GM19468 (cell line): ENCODE results near the gene PTPRU.

Experiments used
- ATAC-seq: cut with Tn5 transposase; IDR thresholded peaks from one replicate; pipeline ENCODE4 v1.9.1; 2021; ENCODE audit warnings: mild to moderate bottlenecking, moderate library complexity, moderate number of reproducible peaks; ENCODE audit not compliant: unreplicated experiment; ENCODE audit errors: extremely low read depth

PTPRU gene

GRCh38 chr1:29326123-29326522, 89.8 kb downstream of the PTPRU start:
- ATAC-seq: no peak

- no peak for ATAC-seq
Observed at GRCh38 chr1:29327223-29327935, 91.1 kb downstream of the PTPRU start.

GRCh38 chr1:29329022-29329775, 92.9 kb downstream of the PTPRU start:
- no peak for ATAC-seq

- no peak for ATAC-seq
Observed at GRCh38 chr1:29330089-29330488, 93.8 kb downstream of the PTPRU start.

- no peak for ATAC-seq
Observed at GRCh38 chr1:29330856-29331255, 94.5 kb downstream of the PTPRU start.

- ATAC-seq: no peak
Observed at GRCh38 chr1:29331309-29331708, 95.0 kb downstream of the PTPRU start.

GRCh38 chr1:29331729-29332128, 95.4 kb downstream of the PTPRU start:
- ATAC-seq: no peak

GRCh38 chr1:29332204-29332603, 95.9 kb downstream of the PTPRU start:
- no peak for ATAC-seq

- ATAC-seq: no peak
Observed at GRCh38 chr1:29333008-29333407, 96.7 kb downstream of the PTPRU start.

GRCh38 chr1:29335573-29335972, 99.3 kb downstream of the PTPRU start:
- no peak for ATAC-seq

- no peak for ATAC-seq
Observed at GRCh38 chr1:29338908-29339575, 102.7 kb downstream of the PTPRU start.

- no peak for ATAC-seq
Observed at GRCh38 chr1:29341936-29342335, 105.6 kb downstream of the PTPRU start.

GRCh38 chr1:29342351-29342750, 106.0 kb downstream of the PTPRU start:
- no peak for ATAC-seq

GRCh38 chr1:29342983-29343382, 106.7 kb downstream of the PTPRU start:
- ATAC-seq: no peak

GRCh38 chr1:29343476-29343875, 107.2 kb downstream of the PTPRU start:
- ATAC-seq: no peak

- no peak for ATAC-seq
Observed at GRCh38 chr1:29343908-29344307, 107.6 kb downstream of the PTPRU start.

- ATAC-seq: no peak
Observed at GRCh38 chr1:29344336-29344735, 108.0 kb downstream of the PTPRU start.

- no peak for ATAC-seq
Observed at GRCh38 chr1:29346576-29346975, 110.3 kb downstream of the PTPRU start.

GRCh38 chr1:29349871-29350491, 113.7 kb downstream of the PTPRU start:
- ATAC-seq: no peak

GRCh38 chr1:29352719-29353420, 116.5 kb downstream of the PTPRU start:
- no peak for ATAC-seq
